Osteocyte (in vitro differentiated cells): ENCODE measurements around the gene SLC6A6. TPM values are rescaled to one million over a fixed set of nuclear protein-coding genes. Genes with fewer than 3 reads are reported as not detected.
"Not testable (repeated sequence)": the region's sequence is repeated elsewhere in the genome, so short reads cannot be mapped to it uniquely, and the experiment has no call there.

Source experiments
- DNase-seq: peaks from one replicate; pipeline ENCODE4 v3.0.0; 2021; ENCODE audit warnings: mixed read lengths; ENCODE audit not compliant: unreplicated experiment; ENCODE audit errors: extremely low spot score
- H3K27ac Mint-ChIP-seq: one replicate; pipeline ENCODE4 v1.8.0; 2021; ENCODE audit warnings: mild to moderate bottlenecking, mixed read lengths; ENCODE audit not compliant: unreplicated experiment
- H3K27me3 Mint-ChIP-seq: one replicate; pipeline ENCODE4 v1.8.0; 2021; ENCODE audit warnings: mixed read lengths; ENCODE audit not compliant: unreplicated experiment
- H3K36me3 Mint-ChIP-seq: one replicate; pipeline ENCODE4 v1.8.0; 2021; ENCODE audit warnings: mixed read lengths; ENCODE audit not compliant: unreplicated experiment
- H3K4me1 Mint-ChIP-seq: one replicate; pipeline ENCODE4 v1.8.0; 2021; ENCODE audit warnings: mixed read lengths; ENCODE audit not compliant: unreplicated experiment
- H3K4me3 Mint-ChIP-seq: one replicate; pipeline ENCODE4 v1.8.0; 2021; ENCODE audit warnings: mild to moderate bottlenecking, moderate library complexity, mixed read lengths; ENCODE audit not compliant: unreplicated experiment
- H3K9me3 Mint-ChIP-seq: one replicate; pipeline ENCODE4 v1.8.0; 2021; ENCODE audit warnings: mixed read lengths; ENCODE audit not compliant: unreplicated experiment
- total RNA-seq: library from RNA; stranded (reverse); gene quantifications from 2 replicates; pipeline ENCODE4 v1.2.1, GENCODE V29; 2021
- TF ChIP-seq, protein P1 (sequence below): fragments of 200-600 bp; sonication (generic); IDR thresholded peaks from 2 replicates; pipeline ENCODE4 v1.5.0; 2021; ENCODE audit warnings: antibody characterized with exemption, mild to moderate bottlenecking, moderate library complexity

Gene SLC6A6
- total RNA-seq, 1 donor from 2014 or later = 41.9 TPM

DNA sequence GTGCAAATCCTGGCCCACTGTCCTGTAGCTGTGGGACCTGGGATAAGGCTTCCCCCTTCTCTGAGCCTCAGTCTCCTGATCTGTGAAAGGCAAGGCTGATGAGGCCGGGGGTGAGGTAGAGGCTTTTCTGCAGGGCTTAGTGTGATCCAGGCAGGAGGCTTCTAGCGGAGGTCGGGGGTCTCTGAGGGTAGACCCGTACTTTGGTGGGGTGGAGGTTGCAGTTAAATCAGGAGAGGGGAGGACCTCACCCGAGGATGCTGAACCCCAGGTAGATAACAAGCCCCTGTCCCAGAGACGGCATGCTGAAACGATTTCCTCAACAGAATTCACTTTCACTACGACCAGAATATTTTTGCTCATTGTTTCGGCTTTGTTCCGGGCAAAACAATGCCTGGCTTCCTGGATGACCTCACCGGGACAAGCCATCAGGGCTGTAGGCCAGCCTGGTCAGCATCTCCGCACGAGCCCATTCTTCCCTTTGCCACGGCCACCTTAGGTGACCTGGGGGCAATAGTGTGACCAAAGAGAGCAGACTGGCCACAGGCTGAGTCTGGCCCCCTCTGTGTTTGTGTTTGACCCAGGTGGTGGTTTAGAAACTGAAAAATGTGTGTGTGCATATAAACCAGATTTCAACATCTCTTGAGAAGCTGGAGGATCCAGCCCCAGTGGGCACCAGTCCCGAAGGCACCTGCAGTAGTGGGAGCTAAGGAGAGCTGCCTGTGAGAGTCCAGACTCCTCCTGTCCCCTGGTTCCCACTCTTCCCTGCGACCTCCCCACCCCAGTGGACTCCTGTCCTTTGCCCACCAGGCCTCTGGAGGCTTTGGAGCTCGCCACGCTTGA, 33.0 kb downstream of the SLC6A6 start:
- Mint-ChIP-seq H3K27me3 (no peaks in the 10 kb centered on the region), H3K36me3 (no peaks in the 10 kb centered on the region), H3K4me3 (no peak overlapping the region), H3K9me3 (no peaks in the 10 kb centered on the region), H3K27ac (no peak overlapping the region), H3K4me1 (peaks cover 45% of the 10 kb centered on the region)
- DNase-seq = no peak
- TF ChIP-seq, protein P1, sequence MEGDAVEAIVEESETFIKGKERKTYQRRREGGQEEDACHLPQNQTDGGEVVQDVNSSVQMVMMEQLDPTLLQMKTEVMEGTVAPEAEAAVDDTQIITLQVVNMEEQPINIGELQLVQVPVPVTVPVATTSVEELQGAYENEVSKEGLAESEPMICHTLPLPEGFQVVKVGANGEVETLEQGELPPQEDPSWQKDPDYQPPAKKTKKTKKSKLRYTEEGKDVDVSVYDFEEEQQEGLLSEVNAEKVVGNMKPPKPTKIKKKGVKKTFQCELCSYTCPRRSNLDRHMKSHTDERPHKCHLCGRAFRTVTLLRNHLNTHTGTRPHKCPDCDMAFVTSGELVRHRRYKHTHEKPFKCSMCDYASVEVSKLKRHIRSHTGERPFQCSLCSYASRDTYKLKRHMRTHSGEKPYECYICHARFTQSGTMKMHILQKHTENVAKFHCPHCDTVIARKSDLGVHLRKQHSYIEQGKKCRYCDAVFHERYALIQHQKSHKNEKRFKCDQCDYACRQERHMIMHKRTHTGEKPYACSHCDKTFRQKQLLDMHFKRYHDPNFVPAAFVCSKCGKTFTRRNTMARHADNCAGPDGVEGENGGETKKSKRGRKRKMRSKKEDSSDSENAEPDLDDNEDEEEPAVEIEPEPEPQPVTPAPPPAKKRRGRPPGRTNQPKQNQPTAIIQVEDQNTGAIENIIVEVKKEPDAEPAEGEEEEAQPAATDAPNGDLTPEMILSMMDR = no peak

DNA sequence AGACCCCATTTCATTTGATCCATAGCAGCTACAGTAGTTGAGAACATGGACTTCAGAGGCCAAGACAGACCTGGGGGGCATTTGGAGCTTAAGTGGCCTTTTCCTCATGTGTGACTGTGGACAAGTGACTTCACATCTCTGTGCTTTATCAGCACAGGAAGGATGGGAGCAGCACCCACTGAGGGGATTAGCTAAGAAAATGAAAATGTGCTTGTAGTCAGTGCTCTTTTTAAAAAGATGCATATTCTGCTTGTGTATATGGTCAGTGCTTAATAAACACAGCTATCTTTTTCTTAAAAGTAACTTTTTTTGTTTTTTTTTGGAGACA, 34.5 kb downstream of the SLC6A6 start:
- no peak overlapping the region for H3K4me3 Mint-ChIP-seq
- H3K36me3 Mint-ChIP-seq = no peaks in the 10 kb centered on the region
- H3K27ac Mint-ChIP-seq = no peak overlapping the region
- TF ChIP-seq, protein P1 = no peak
- H3K4me1 Mint-ChIP-seq = peaks cover 40% of the 10 kb centered on the region
- no peaks in the 10 kb centered on the region for H3K9me3 Mint-ChIP-seq
- no peak for DNase-seq
- H3K27me3 Mint-ChIP-seq = no peaks in the 10 kb centered on the region

DNA sequence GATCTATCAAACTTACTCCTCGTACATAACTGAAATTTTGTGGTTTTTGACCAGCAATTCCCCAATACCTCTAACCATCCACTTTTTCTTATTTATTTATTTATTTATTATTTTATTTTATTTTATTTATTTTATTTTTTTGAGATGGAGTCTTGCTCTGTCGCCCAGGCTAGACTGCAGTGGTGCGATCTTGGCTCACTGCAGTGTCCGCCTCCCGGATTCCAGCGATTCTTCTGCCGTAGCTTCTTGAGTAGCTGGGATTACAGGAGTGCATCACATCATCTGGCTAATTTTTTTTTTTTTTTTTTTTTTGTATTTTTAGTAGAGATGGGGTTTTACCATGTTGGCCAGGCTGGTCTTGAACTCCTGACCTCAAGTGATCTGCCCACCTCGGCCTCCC, 35.3 kb downstream of the SLC6A6 start:
- not testable (repeated sequence) for H3K9me3 Mint-ChIP-seq, H3K27ac Mint-ChIP-seq, H3K36me3 Mint-ChIP-seq, DNase-seq, H3K4me3 Mint-ChIP-seq, H3K27me3 Mint-ChIP-seq
- peaks cover 32% of the 10 kb centered on the region for H3K4me1 Mint-ChIP-seq

DNA sequence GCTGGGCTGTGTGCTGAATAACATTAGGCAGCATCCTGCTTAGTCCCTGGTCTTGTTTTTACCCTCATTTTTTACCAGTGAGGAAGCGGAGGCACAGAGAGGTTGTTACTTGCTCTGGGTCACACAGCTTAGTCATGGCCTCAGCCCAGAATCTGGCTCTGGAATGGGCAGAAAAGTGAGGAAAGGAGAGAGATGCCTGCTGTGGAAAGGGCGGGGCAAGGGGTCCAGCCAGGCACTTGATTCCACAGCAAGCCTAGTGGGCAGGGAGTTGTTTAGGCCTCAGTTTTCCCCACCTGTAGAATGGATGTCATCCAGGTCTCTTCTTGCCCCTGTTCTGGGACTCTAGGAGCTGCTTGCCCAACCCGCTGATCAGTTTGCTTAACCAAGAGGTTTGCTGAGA, 35.9 kb downstream of the SLC6A6 start:
- H3K36me3 Mint-ChIP-seq = no peaks in the 10 kb centered on the region
- peaks cover 31% of the 10 kb centered on the region for H3K4me1 Mint-ChIP-seq
- H3K9me3 Mint-ChIP-seq = no peaks in the 10 kb centered on the region
- H3K27me3 Mint-ChIP-seq = no peaks in the 10 kb centered on the region
- no peak for DNase-seq
- H3K4me3 Mint-ChIP-seq = no peak overlapping the region
- no peak overlapping the region for H3K27ac Mint-ChIP-seq
- TF ChIP-seq, protein P1 = no peak

DNA sequence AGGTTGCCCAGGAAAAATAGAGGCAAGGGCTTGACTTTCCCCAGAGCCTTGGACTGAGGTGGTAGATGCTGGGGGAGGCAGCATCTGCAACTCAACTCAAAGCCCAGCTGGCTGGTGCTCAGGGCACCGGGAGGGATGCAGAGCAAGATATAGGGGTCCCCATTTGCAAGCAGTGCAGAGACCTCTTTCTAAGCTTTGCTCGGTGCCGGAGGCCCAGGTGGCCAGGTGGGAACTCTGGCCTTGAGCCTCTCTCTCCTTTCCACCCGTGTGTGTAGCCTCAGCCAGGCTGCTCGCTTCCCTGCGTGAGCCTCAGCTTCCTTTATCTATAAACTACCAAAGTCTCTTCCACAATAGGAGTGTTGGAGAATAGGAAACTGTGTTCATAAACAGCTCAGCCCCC, 36.5 kb downstream of the SLC6A6 start:
- H3K36me3 Mint-ChIP-seq = peaks cover 2% of the 10 kb centered on the region
- H3K27me3 Mint-ChIP-seq = no peaks in the 10 kb centered on the region
- TF ChIP-seq, protein P1 = no peak
- no peaks in the 10 kb centered on the region for H3K9me3 Mint-ChIP-seq
- H3K4me3 Mint-ChIP-seq = no peak overlapping the region
- no peak for DNase-seq
- peaks cover 31% of the 10 kb centered on the region for H3K4me1 Mint-ChIP-seq
- no peak overlapping the region for H3K27ac Mint-ChIP-seq
